GM12891 (cell line): ENCODE data around the gene HMG20B.

Source experiments
- POLR2A ChIP-seq: IDR thresholded peaks from 2 replicates; pipeline ENCODE4 v1.6.1; 2011; ENCODE audit warnings: low read depth, low read length, control low read depth
- POLR2AphosphoS5 ChIP-seq: IDR thresholded peaks from 2 replicates; pipeline ENCODE4 v1.6.1; 2011; ENCODE audit warnings: low read depth, low read length, control low read depth
- POU2F2 ChIP-seq: IDR thresholded peaks from 2 replicates; pipeline ENCODE4 v1.6.1; 2011; ENCODE audit warnings: low read depth, mild to moderate bottlenecking, control low read depth, low read length, moderate library complexity

- no peak for TF ChIP-seq POLR2AphosphoS5
- no peak for TF ChIP-seq POLR2A
- no peak for TF ChIP-seq POU2F2
Measured at GRCh38 chr19:3595521-3596061, 22.8 kb downstream of the HMG20B start.
